H1 (cell line): ENCODE measurements around the gene SH3PXD2B. TPM values are rescaled to one million over a fixed set of nuclear protein-coding genes. Genes with fewer than 3 reads are reported as not detected.
A peak's percentile ranks its signal among the peaks of the same experiment; 100 is the strongest.

Experiments used
- CBX8 ChIP-seq: fragments of 300-800, 300-1000 bp; sonication (generic); IDR thresholded peaks from 2 replicates; pipeline ENCODE4 v1.7.1; 2016; ENCODE audit warnings: low read depth, low read length, borderline replicate concordance
- KDM1A ChIP-seq: fragments of 200-600, 300-600 bp; sonication (generic); IDR thresholded peaks from 2 replicates; pipeline ENCODE4 v1.7.1; 2016; ENCODE audit warnings: mild to moderate bottlenecking, low read length, borderline replicate concordance
- TAF1 ChIP-seq: IDR thresholded peaks from 2 replicates; pipeline ENCODE4 v1.6.1; 2011; ENCODE audit warnings: mild to moderate bottlenecking, low read depth, low read length
- polyA plus RNA-seq, 7 experiments: library from polyadenylated mRNA; depleted of rRNA in 3 of 7; stranded (reverse) in 5 of 7; unstranded in 2 of 7; fragments of >200 nt in 5 of 7; fragments of 200-250 nt in 2 of 7; gene quantifications; 1 replicate in 5 of 7; 2 replicates in 1 of 7; 4 replicates in 1 of 7; pipeline versions ENCODE4 v1.2.1 to v1.2.3, GENCODE V29; 2011 to 2013; ENCODE audit warnings: missing spikeins in 2 of 7, mixed read lengths in 2 of 7
- total RNA-seq: library from RNA; stranded (reverse); fragmentation: NEBNext Ultra II Directional; extraction: Animal tissue kit (Norgen Biotek cat#: 25700); gene quantifications from 2 replicates; pipeline ENCODE4 v1.2.1, GENCODE V29; 2021

SH3PXD2B gene
- total and polyA plus RNA-seq, 2 of the 8 experiments (the other 6 are each of a cell fraction or from before 2014, with no cell fraction given), result 32.9 to 72.9 TPM

DNA sequence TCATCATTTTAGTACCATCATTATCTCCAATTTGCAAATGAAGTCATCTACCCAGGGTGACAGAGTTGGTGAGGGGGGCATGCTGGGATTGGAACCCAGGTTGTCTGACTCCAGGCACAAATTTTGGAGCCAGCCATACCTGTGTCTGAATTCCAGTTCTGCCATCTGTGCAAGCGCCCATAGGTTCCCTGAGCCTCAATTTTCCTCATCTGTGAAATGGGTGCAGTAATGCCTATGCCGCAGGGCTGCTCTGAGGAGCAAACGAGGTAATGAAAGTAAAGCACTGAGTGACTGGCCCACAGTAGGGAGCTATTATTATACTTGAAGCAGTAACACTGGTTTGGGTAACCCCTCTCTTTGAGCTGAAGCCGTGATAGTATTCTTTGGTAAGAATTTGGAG is 49.6 kb downstream of the SH3PXD2B start (continued):
- TF ChIP-seq KDM1A (peak; percentile 93), CBX8 (no peak), TAF1 (no peak)
- TF ChIP-seq, all 59 proteins: peak for 2
